ENCODE measurements around the gene RPS6KB2.
"Not testable (repeated sequence)": the region's sequence is repeated elsewhere in the genome, so short reads cannot be mapped to it uniquely, and the experiment has no call there.

Gene RPS6KB2

DNA sequence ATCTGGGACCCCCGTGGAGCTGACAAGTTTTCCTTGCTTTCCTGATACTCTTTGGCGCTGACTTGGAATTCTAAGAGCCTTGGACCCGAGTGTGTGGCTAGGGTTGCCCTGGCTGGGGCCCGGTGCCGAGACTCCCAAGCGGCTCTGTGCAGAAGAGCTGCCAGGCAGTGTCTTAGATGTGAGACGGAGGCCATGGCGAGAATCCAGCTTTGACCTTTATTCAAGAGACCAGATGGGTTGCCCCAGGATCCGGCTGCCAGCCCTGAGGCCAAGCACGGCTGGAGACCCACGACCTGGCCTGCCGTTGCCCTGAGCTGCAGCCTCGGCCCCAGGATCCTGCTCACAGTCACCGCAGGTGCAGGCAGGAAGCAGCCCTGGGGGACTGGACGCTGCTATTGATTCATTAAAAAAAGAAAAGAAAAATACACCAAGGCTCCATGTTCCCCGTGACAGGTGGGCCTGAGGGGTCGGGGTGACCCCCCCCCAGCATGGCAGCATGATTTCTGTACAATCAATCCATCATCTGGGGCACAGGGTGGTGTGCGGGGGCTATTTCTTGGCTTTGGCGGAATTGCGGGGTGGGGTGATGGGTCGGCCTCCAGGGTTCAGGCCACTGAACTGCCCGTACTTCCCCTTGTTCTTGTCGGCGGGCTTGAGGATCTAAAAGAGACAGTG, 30.2 kb upstream of the RPS6KB2 start:
- DNase-seq = no peak

- DNase-seq = no peak
These were observed 29.4 kb upstream of the RPS6KB2 start for GRCh38 chr11:67398661-67399563.

GRCh38 chr11:67400251-67400941, 27.9 kb upstream of the RPS6KB2 start:
- no peak for DNase-seq

DNA sequence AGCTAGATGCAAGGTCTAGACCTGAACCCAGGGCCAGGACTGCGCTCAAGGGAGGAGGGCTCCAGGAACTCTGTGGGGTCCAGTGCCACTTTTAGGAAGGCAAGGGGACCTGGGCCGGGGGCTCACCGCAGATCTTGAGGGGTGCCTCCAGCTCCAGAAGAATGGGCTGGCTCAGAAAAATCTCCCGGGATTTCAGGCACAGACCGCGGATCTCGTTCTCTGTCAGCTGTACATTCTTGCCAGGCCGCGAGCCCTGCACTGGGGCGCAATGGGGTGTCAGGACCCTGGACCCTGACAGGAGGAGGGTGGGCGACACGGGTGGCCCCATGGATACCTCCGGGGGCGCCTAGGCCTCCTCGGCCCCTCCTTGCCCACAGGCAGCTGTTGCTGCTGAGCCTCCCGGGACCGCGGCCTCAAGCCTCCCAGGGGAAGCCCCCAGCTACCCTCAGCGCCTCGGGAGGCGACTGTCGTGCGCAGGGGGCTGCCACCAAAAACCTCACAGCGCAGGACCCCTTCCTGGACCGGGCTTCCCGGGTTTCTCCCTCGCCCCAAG, 27.3 kb upstream of the RPS6KB2 start:
- no peak for DNase-seq

- DNase-seq = peak; percentile 55
These were observed 26.7 kb upstream of the RPS6KB2 start, which contains the start of gene PPP1CA for GRCh38 chr11:67401495-67402191. PPP1CA (minus strand) TSS chr11:67401858; CDS start chr11:67401782, 76 bp downstream.

GRCh38 chr11:67402192-67402839, 26.0 kb upstream of the RPS6KB2 start:
- not testable (repeated sequence) for DNase-seq

GRCh38 chr11:67403085-67403484, 25.2 kb upstream of the RPS6KB2 start:
- DNase-seq = not testable (repeated sequence)

GRCh38 chr11:67404515-67405195, 23.6 kb upstream of the RPS6KB2 start:
- no peak for DNase-seq

GRCh38 chr11:67405196-67405567, 23.1 kb upstream of the RPS6KB2 start:
- no peak for DNase-seq

GRCh38 chr11:67405688-67406339, 22.5 kb upstream of the RPS6KB2 start:
- no peak for DNase-seq

DNA sequence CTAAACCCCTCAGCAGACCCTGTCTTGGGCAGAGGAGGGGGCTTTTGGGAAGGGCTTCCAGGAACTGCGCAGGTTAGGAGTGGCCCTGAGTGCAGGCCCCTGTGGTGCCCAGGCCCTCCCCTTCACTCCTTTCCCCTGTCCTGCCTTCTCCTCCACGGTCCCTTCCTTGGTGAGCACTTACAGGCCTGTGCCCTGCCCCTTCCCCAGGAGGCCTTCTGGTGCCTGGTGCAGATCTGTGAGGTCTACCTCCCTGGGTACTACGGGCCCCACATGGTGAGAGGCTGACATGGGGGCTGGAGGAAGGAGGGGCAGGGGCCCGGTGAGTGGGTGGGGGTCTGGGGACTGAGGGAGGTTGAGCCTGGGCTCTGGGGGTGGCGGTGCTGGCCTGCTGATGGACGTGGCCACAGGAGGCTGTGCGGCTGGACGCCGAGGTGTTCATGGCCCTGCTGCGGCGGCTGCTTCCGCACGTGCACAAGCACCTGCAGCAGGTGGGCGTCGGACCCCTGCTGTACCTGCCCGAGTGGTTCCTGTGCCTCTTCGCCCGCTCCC, 21.8 kb upstream of the RPS6KB2 start:
- no peak for DNase-seq

DNA sequence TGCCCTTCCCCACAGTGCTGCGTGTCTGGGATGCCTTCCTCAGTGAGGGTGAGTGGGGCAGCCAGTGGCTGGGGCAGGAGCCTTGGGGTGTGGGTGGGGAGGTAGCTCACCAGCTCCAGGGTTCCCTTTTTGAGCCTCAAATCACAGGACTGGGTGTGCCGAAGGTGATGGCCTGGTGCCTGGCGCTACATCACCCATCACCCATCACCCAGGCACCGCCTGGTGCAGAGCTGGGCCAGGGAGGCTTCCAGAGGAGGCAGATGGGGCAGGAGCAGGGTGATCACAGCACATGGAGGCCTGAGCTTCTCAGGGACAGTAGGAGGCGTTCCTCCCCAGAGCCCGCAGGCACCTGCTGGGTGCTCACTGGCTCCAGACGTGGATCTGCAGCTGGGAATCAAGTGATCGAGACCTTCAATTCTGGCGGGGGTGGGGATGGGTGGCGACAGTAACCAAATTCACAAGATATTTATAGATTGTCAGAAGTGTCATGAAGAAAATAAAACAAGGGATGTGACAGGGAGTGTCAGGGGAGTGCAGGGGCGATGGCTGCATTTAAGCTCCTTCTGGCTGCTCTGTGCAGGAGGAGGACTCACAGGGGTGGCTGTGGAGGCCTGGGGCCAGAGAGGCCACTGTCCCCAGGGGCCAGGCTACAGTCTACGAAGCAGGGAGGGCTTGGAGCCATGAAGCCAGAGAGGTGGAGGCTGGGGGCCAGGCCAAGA, 21.2 kb upstream of the RPS6KB2 start:
- no peak for DNase-seq

GRCh38 chr11:67407688-67408163, 20.6 kb upstream of the RPS6KB2 start:
- DNase-seq = no peak

GRCh38 chr11:67408437-67409200, 19.7 kb upstream of the RPS6KB2 start:
- no peak for DNase-seq

- no peak for DNase-seq
These were observed 19.0 kb upstream of the RPS6KB2 start for GRCh38 chr11:67409261-67409666.

DNA sequence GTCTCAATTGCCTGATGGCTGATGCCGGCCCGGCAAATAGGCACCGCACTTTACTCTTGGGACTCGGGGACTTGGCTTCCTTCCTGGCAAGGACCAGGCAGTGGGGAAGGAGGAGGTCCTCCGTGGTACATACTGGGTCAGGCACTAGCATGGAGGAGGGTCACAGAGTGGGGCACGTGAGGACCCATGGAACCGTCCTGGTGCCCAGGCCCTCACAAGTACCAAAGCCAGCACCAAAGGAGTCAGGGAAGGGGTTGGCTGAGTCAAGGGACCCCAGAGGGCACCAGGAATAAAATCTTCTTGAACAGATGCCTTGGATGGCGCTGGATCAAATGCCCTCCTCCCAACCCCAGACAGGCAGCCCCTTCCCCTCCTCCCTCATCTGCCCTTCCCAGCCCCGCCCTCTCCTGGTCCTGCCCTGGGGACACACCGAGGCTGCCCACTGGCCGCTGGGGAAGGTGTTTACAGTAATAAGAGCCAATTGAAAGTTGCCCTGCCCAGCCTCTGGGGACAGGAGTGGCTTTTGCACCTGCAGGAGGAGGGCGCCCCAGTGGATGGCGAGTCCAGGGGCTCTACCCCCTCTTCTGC, 18.4 kb upstream of the RPS6KB2 start:
- DNase-seq = no peak

- no peak for DNase-seq
These were observed 17.9 kb upstream of the RPS6KB2 start for GRCh38 chr11:67410369-67410831.

Data from NCI-H187 treated with DMSO at 0.1 percent for 48 hours (cell line).